DMS53 (cell line): Measurements from ENCODE around the gene TAF7.
"Not testable (repeated sequence)": the region's sequence is repeated elsewhere in the genome, so short reads cannot be mapped to it uniquely, and the experiment has no call there.

ENCODE experiments used
- DNase-seq: peaks from one replicate; lab custom pipeline; 2025; lab: John Stamatoyannopoulos, UW

The TAF7 gene

GRCh38 chr5:141320225-141321169 is at the start of gene TAF7:
TAF7 (minus strand) TSS chr5:141320784; CDS start chr5:141320044, 740 bp downstream.
- peak; percentile 97 for DNase-seq

- DNase-seq: no peak
These were observed 45.7 kb upstream of the TAF7 start for GRCh38 chr5:141366016-141366896.

DNA sequence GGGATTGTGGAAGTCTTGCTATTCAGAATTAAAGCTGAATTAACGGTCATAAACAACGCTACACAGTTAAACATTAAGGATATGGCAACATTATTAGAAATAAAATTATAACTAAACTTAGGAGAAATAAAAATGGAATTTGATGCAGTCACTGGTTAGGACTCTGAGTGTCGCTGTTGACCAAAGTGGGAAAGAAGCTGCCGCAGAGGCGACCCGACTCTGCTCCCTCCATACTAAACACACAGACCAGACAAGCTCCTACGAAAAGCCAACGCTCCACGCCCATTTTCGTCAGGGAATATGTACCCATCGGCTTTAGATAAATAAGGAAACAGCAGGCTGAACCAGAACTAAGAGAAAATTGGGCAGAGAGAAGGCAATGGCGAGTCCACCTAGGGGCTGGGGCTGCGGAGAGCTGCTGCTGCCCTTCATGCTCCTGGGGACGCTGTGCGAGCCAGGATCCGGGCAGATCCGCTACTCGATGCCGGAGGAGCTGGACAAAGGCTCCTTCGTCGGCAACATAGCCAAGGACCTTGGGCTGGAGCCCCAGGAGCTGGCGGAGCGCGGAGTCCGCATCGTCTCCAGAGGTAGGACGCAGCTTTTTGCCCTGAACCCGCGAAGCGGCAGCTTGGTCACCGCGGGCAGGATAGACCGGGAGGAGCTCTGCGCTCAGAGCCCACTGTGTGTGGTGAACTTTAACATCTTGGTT is 43.5 kb upstream of the TAF7 start, which contains the start of gene PCDHGA5:
PCDHGA5 (plus strand) TSS at position 211 of the 709 bp plus-strand sequence; CDS start at position 380, 169 bp downstream.
- DNase-seq: peak; percentile 20

- no peak for DNase-seq
These were observed 42.1 kb upstream of the TAF7 start for GRCh38 chr5:141362719-141363118.

GRCh38 chr5:141360685-141361084 is 40.1 kb upstream of the TAF7 start:
- no peak for DNase-seq

DNA sequence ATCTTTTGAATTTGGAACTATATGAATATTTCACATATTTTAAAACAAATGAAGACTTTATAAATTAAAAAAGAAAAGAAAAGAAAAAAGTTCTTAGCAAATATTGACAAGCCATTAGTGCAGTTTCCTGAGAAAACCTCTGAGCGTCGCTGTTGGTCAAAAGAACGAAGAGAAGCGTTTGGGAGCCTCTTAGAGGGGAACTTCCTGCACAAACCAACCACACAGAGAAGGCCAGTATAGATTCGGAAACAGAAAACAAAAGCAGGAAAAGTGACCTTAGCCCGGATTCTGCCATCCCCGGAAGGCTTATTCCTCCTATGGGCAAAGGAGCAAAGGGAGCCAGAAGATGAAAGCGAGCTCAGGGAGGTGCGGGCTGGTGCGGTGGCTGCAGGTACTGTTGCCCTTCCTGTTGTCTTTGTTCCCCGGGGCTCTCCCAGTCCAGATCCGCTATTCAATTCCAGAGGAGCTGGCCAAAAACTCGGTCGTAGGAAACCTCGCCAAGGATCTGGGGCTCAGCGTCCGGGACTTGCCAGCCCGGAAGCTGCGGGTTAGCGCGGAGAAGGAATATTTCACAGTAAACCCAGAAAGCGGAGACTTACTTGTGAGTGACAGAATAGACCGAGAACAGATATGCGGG is 39.3 kb upstream of the TAF7 start, which contains the start of gene PCDHGB2:
PCDHGB2 (plus strand) TSS at position 205 of the 637 bp plus-strand sequence; CDS start at position 347, 142 bp downstream.
- peak; percentile 63 for DNase-seq

- no peak for DNase-seq
These were observed 36.4 kb upstream of the TAF7 start for GRCh38 chr5:141356950-141357349.

- no peak for DNase-seq
These were observed 35.5 kb upstream of the TAF7 start for GRCh38 chr5:141356133-141356532.

DNA sequence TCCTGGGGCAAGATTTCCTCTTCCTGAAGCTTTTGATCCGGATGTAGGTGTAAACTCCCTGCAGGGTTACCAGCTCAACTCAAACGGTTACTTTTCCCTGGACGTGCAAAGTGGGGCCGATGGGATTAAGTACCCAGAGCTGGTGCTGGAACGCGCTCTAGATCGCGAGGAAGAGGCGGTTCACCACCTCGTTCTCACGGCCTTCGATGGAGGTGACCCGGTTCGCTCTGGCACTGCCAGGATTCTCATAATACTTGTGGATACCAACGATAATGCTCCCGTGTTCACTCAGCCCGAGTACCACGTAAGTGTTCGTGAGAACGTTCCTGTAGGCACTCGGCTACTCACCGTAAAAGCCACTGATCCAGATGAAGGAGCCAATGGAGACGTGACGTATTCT is 35.1 kb upstream of the TAF7 start:
- DNase-seq: no peak

DNA sequence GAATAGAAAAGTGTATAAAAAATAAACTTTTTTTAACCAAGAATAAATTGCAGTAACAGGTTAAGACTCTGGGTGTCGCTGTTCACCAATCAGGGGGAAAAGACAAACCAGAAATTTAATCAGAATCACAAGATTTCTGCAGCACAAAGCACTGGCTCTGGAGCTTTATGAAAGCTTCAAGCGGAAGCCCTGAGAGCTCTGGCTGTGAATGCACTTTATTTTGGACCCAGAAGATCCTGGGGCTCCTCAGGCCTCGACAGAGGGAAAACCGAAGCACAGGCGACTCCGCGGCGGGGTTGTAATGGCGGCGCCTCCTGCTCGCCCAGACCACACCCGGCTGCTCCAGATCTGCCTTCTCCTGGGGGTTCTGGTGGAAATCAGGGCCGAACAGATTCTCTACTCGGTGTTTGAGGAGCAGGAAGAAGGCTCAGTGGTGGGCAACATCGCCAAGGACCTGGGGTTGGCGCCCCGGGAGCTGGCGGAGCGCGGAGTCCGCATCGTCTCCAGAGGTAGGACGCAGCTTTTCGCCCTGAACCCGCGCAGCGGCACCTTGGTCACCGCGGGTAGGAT is 34.4 kb upstream of the TAF7 start, which contains the start of gene PCDHGA4:
PCDHGA4 (plus strand) TSS at position 122 of the 570 bp plus-strand sequence; CDS start at position 209, 87 bp downstream.
- DNase-seq: peak; percentile 45

- no peak for DNase-seq
These were observed 31.0 kb upstream of the TAF7 start for GRCh38 chr5:141351591-141351990.

GRCh38 chr5:141349917-141350619 is 29.5 kb upstream of the TAF7 start, which contains the start of gene PCDHGB1:
PCDHGB1 (plus strand) TSS chr5:141350099; CDS start chr5:141350261, 162 bp downstream.
- DNase-seq: peak; percentile 94

GRCh38 chr5:141346017-141346416 is 25.4 kb upstream of the TAF7 start:
- DNase-seq: not testable (repeated sequence)

DNA sequence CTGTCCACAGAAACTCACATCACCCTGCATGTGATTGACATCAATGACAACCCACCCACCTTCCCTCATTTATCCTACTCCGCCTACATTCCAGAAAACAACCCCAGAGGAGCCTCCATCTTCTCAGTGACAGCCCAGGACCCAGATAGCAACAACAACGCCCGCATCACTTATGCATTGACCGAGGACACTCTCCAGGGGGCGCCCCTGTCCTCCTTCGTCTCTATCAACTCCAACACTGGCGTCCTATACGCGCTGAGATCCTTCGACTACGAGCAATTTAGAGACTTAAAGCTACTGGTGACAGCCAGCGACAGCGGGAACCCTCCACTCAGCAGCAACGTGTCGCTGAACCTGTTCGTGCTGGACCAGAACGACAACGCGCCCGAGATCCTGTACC is 24.7 kb upstream of the TAF7 start:
- no peak for DNase-seq

DNA sequence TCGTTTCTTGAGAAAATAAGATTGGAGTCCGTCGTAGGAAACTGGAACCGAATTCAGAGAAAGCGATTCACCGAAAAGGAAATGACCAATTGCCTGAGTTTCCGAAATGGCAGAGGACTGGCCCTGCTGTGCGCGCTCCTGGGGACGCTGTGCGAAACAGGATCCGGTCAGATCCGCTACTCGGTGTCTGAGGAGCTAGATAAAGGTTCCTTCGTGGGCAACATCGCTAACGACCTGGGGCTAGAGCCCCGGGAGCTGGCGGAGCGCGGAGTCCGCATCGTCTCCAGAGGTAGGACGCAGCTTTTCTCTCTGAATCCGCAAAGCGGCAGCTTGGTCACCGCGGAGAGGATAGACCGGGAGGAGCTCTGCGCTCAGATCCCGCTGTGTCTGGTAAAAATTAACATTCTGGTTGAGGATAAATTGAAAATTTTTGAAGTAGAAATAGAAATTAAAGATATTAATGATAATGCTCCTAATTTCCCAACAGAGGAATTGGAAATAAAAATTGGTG is 23.4 kb upstream of the TAF7 start:
- DNase-seq: no peak

DNA sequence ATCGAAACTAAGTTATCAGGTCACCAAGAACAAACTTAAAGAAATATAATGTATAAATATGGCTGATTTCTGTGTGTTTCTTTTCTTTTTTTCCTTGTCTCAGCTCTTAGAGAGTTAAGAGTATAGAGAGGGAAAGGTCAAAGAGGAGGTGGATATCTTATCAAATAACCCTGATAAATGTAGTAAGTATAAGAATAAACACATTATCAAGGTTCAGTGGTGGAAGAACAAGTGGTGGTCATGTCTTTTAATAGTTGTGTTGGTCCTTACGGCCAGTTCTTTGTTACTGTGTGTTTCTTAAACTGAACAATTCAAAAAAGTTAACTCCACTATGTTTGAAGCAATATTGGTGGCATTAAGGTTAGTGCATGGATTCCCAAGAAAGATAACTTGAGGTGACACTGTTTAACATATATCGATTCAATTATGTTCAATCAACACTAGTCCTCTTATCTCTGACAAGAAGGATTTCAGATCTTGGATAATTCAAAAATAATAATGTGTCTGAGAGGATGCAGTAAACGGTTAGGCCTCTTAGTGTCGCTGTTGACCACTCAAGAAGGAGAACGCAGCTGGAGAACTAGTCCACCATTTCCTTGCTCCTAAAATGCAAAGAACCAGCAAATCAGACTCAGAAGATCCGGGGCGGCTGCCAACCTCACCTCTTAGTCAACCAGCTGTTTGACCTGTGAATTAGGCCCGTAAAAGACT is 22.8 kb upstream of the TAF7 start, which contains the start of gene PCDHGA3:
PCDHGA3 (plus strand) TSS at position 588 of the 711 bp plus-strand sequence. CDS start 205 bp downstream, outside the sequence.
- DNase-seq: peak; percentile 70

DNA sequence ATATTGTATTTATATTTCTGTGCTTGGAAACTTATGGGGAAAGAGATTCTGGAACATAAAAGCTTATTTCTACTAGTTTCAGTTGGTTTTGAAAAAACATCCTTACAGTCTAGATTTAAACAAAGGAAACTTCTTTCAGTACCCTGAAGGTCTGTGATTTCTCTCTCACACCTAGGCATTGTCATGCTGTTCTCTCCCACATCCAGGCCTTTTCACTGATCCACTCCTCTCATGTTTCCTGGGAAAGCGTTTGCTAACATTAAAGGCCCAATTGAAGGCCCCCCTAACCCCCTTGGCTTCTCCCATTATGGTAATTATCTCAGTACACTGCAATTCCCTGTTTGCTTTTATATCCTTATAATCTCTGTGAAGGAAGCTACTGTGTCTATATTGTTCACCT is 22.2 kb upstream of the TAF7 start:
- DNase-seq: no peak

DNA sequence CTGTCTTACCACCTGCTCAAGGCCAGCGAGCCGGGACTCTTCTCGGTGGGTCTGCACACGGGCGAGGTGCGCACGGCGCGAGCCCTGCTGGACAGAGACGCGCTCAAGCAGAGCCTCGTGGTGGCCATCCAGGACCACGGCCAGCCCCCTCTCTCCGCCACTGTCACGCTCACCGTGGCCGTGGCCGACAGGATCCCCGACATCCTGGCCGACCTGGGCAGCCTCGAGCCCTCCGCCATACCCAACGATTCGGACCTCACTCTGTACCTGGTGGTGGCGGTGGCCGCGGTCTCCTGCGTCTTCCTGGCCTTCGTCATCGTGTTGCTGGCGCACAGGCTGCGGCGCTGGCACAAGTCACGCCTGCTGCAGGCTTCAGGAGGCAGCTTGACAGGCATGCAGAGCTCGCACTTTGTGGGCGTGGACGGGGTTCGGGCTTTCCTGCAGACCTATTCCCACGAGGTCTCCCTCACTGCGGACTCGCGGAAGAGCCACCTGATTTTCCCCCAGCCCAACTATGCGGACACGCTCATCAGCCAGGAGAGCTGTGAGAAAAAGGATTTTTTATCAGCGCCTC is 20.3 kb upstream of the TAF7 start:
- DNase-seq: not testable (repeated sequence)
